Measurements from ENCODE around the gene PRKN.

Gene PRKN

DNA sequence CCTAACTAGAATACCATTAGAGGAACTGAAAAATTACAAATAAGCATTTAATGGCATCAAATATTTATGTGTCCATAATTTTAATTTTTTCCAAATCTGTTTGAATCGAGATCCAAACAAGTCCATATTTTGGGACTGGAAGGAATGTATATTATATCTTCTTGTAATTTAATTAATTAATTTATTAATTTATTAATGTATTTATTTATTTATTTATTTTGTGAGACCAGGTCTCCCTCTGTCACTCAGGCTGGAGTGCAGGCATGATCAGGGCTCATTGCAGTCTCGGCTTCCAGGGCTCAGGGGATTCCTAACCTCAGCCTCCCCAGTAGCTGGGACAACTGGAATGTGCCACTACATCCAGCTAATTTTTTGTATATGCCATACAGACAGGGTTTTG lies 453.6 kb downstream of the PRKN start:
- Histone ChIP-seq H3K4me3 (ENCODE audit: low read length) (no peak overlapping the region), H3K9me3 (ENCODE audit: insufficient read depth, low read depth, low read length) (no peaks in the 10 kb centered on the region), H3K27me3 (ENCODE audit: insufficient read depth, low read length) (no peaks in the 10 kb centered on the region)

DNA sequence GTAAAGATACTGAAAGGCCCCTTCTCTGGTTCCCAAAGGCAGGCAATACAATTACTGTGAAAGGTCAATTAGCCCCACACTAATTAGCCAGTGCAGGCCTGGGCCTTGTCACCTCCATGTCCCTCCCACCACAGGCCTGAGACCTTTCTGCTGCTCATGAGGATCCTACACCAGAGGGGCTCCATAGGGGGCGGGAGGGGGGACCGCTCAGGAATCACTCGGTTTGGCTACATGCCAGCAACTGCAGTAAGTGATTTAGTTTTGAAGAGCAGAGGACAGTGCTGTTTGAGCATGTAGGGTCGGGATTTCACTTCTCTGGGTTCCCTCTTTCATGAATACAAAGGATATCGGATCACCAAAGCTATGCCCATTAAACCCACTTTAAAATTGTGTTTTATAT lies 455.6 kb downstream of the PRKN start:
- no peaks in the 10 kb centered on the region for H3K4me1 ChIP-seq (ENCODE audit: insufficient read depth, low read length)
- H3K9ac ChIP-seq (ENCODE audit: low read depth, low read length) = no peak overlapping the region
- no peaks in the 10 kb centered on the region for H3K27me3 ChIP-seq (ENCODE audit: insufficient read depth, low read length)
- H3K4me3 ChIP-seq (ENCODE audit: low read length) = no peak overlapping the region
- H3K27ac ChIP-seq (ENCODE audit: low read length) = no peak overlapping the region
- H3K9me3 ChIP-seq (ENCODE audit: insufficient read depth, low read depth, low read length) = no peaks in the 10 kb centered on the region
- no peaks in the 10 kb centered on the region for H3K36me3 ChIP-seq (ENCODE audit: insufficient read depth, low read depth, low read length)

More for the DNA sequence above, 453.6 kb downstream of the PRKN start:
- Histone ChIP-seq H3K4me1 (ENCODE audit: insufficient read depth, low read length) (no peaks in the 10 kb centered on the region), H3K36me3 (ENCODE audit: insufficient read depth, low read depth, low read length) (no peaks in the 10 kb centered on the region), H3K9ac (ENCODE audit: low read depth, low read length) (no peak overlapping the region), H3K27ac (ENCODE audit: low read length) (no peak overlapping the region)

DNA sequence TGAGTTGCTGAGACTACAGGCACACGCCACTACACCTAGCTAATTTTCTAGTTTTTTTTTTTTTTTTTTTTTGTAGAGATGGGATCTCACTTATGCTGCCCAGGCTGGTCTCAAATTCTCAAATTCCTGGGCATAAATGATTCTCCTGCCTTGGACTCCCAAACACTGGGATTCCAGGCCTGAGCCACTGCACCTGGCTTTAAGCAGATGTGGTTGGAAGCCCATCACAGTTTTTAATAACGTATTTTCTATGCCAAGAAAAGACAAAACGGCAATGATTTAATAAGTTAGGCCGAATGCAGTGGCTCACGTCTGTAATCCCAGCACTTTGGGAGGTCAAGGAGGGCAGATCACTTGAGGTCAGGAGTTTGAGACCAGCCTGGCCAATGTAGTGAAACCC lies 456.6 kb downstream of the PRKN start:
- H3K36me3 ChIP-seq (ENCODE audit: insufficient read depth, low read depth, low read length) = no peaks in the 10 kb centered on the region
- no peaks in the 10 kb centered on the region for H3K4me1 ChIP-seq (ENCODE audit: insufficient read depth, low read length)
- no peaks in the 10 kb centered on the region for H3K9me3 ChIP-seq (ENCODE audit: insufficient read depth, low read depth, low read length)
- H3K4me3 ChIP-seq (ENCODE audit: low read length) = no peak overlapping the region
- no peaks in the 10 kb centered on the region for H3K27me3 ChIP-seq (ENCODE audit: insufficient read depth, low read length)
- no peak overlapping the region for H3K9ac ChIP-seq (ENCODE audit: low read depth, low read length)
- H3K27ac ChIP-seq (ENCODE audit: low read length) = no peak overlapping the region

- no peak overlapping the region for H3K27ac ChIP-seq (ENCODE audit: low read length)
- no peaks in the 10 kb centered on the region for H3K36me3 ChIP-seq (ENCODE audit: insufficient read depth, low read depth, low read length)
- no peaks in the 10 kb centered on the region for H3K27me3 ChIP-seq (ENCODE audit: insufficient read depth, low read length)
- H3K4me3 ChIP-seq (ENCODE audit: low read length) = no peak overlapping the region
- H3K4me1 ChIP-seq (ENCODE audit: insufficient read depth, low read length) = no peaks in the 10 kb centered on the region
- H3K9ac ChIP-seq (ENCODE audit: low read depth, low read length) = no peak overlapping the region
- H3K9me3 ChIP-seq (ENCODE audit: insufficient read depth, low read depth, low read length) = no peaks in the 10 kb centered on the region
These were observed 459.9 kb downstream of the PRKN start for GRCh38 chr6:162267641-162268040.

- no peaks in the 10 kb centered on the region for H3K9me3 ChIP-seq (ENCODE audit: insufficient read depth, low read depth, low read length)
- no peak overlapping the region for H3K27ac ChIP-seq (ENCODE audit: low read length)
- no peak overlapping the region for H3K4me3 ChIP-seq (ENCODE audit: low read length)
- no peaks in the 10 kb centered on the region for H3K4me1 ChIP-seq (ENCODE audit: insufficient read depth, low read length)
- no peaks in the 10 kb centered on the region for H3K27me3 ChIP-seq (ENCODE audit: insufficient read depth, low read length)
- H3K36me3 ChIP-seq (ENCODE audit: insufficient read depth, low read depth, low read length) = no peaks in the 10 kb centered on the region
- no peak overlapping the region for H3K9ac ChIP-seq (ENCODE audit: low read depth, low read length)
These were observed 460.4 kb downstream of the PRKN start for GRCh38 chr6:162267126-162267525.

DNA sequence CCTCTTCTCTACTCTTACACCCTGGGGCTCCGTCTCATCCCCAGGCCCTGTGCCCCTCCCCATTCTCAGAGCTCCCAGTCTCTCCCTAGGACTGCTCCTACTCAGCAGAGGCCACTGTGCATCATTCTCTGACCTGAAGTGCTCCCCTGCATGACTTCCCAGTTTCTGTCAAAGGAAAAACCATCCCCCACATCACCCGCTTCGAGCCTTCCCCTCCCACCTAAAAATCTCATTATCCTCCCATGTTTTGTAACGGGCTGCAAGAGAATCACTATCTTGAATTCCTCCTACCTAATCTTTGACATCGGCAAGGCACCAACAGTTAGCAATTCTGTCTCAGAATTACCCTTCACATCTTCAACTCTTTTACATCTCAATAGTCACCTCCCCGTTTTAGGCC lies 463.0 kb downstream of the PRKN start:
- Histone ChIP-seq H3K27ac (ENCODE audit: low read length) (no peak overlapping the region), H3K36me3 (ENCODE audit: insufficient read depth, low read depth, low read length) (no peaks in the 10 kb centered on the region), H3K27me3 (ENCODE audit: insufficient read depth, low read length) (no peaks in the 10 kb centered on the region), H3K4me1 (ENCODE audit: insufficient read depth, low read length) (no peaks in the 10 kb centered on the region), H3K9me3 (ENCODE audit: insufficient read depth, low read depth, low read length) (no peaks in the 10 kb centered on the region), H3K9ac (ENCODE audit: low read depth, low read length) (no peak overlapping the region), H3K4me3 (ENCODE audit: low read length) (no peak overlapping the region)

DNA sequence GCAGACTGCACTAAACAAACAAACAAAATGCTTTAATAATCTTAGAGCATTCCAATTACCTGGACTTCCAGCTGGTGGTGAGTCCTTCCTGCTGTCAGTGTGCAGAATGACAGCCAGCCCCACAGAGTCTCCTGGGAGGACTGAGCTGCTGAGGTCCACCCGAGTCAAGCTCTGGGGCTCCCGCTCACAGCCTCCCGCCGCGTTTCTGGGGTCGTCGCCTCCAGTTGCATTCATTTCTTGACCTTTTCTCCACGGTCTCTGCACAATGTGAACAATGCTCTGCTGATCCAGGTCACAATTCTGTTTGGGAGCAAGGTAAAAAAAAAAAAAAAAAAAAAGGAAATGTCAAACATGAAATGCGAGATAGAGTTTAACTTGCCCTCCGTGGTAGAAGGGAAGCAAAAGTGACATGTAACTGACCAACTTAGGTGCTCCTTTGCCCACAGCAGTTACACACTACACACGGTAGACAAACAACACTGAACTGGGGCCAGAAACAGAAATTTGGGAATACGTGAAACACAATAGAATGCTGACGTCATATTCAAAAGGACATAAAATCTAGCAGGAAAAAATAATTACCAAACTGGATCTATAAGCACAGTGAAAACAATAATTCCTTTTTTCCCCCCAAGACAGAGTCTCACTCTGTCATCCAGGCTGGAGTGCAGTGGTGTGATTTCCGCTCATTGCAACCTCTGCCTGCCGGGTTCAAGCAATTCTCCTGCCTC lies 464.9 kb downstream of the PRKN start:
- Histone ChIP-seq H3K4me1 (ENCODE audit: insufficient read depth, low read length) (no peaks in the 10 kb centered on the region), H3K36me3 (ENCODE audit: insufficient read depth, low read depth, low read length) (no peaks in the 10 kb centered on the region), H3K9ac (ENCODE audit: low read depth, low read length) (no peak overlapping the region), H3K4me3 (ENCODE audit: low read length) (no peak overlapping the region), H3K27ac (ENCODE audit: low read length) (no peak overlapping the region), H3K27me3 (ENCODE audit: insufficient read depth, low read length) (no peaks in the 10 kb centered on the region), H3K9me3 (ENCODE audit: insufficient read depth, low read depth, low read length) (no peaks in the 10 kb centered on the region)

DNA sequence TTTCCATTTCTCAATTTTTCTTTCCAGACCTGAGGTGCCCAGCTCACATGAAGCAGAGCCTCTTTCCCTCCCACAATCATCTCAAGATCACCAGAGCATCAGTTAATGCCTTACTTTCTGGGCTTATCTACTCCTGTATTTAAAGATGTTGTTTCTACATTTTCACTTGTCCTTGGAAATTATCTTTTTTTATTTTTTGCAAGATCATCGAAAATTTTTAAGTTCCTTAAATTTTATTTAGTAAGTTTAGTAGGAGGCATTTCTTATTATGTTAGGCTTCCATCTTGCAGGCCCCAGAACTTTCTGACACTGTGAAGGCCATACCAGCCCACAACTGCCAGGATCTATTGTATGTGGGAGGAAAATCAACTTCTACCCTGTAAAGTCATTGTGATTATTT lies 466.0 kb downstream of the PRKN start:
- Histone ChIP-seq H3K4me1 (ENCODE audit: insufficient read depth, low read length) (no peaks in the 10 kb centered on the region), H3K27me3 (ENCODE audit: insufficient read depth, low read length) (no peaks in the 10 kb centered on the region), H3K27ac (ENCODE audit: low read length) (no peak overlapping the region), H3K4me3 (ENCODE audit: low read length) (no peak overlapping the region), H3K9ac (ENCODE audit: low read depth, low read length) (no peak overlapping the region), H3K36me3 (ENCODE audit: insufficient read depth, low read depth, low read length) (no peaks in the 10 kb centered on the region), H3K9me3 (ENCODE audit: insufficient read depth, low read depth, low read length) (no peaks in the 10 kb centered on the region)

- Histone ChIP-seq H3K9me3 (ENCODE audit: insufficient read depth, low read depth, low read length) (no peaks in the 10 kb centered on the region), H3K36me3 (ENCODE audit: insufficient read depth, low read depth, low read length) (no peaks in the 10 kb centered on the region), H3K27me3 (ENCODE audit: insufficient read depth, low read length) (no peaks in the 10 kb centered on the region), H3K4me1 (ENCODE audit: insufficient read depth, low read length) (no peaks in the 10 kb centered on the region), H3K9ac (ENCODE audit: low read depth, low read length) (no peak overlapping the region), H3K27ac (ENCODE audit: low read length) (no peak overlapping the region), H3K4me3 (ENCODE audit: low read length) (no peak overlapping the region)
These were observed 467.5 kb downstream of the PRKN start for GRCh38 chr6:162260027-162260426.

GRCh38 chr6:162258647-162259046 lies 468.9 kb downstream of the PRKN start:
- no peaks in the 10 kb centered on the region for H3K9me3 ChIP-seq (ENCODE audit: insufficient read depth, low read depth, low read length)
- no peak overlapping the region for H3K4me3 ChIP-seq (ENCODE audit: low read length)
- no peak overlapping the region for H3K27ac ChIP-seq (ENCODE audit: low read length)
- H3K4me1 ChIP-seq (ENCODE audit: insufficient read depth, low read length) = no peaks in the 10 kb centered on the region
- no peaks in the 10 kb centered on the region for H3K36me3 ChIP-seq (ENCODE audit: insufficient read depth, low read depth, low read length)
- no peak overlapping the region for H3K9ac ChIP-seq (ENCODE audit: low read depth, low read length)
- no peaks in the 10 kb centered on the region for H3K27me3 ChIP-seq (ENCODE audit: insufficient read depth, low read length)

GRCh38 chr6:162256361-162256760 lies 471.2 kb downstream of the PRKN start:
- H3K36me3 ChIP-seq (ENCODE audit: insufficient read depth, low read depth, low read length) = no peaks in the 10 kb centered on the region

GRCh38 chr6:162251257-162251656 lies 476.3 kb downstream of the PRKN start:
- Histone ChIP-seq H3K27me3 (ENCODE audit: insufficient read depth, low read length) (no peaks in the 10 kb centered on the region), H3K36me3 (ENCODE audit: insufficient read depth, low read depth, low read length) (no peaks in the 10 kb centered on the region), H3K4me3 (ENCODE audit: low read length) (no peak overlapping the region), H3K4me1 (ENCODE audit: insufficient read depth, low read length) (no peaks in the 10 kb centered on the region), H3K27ac (ENCODE audit: low read length) (no peak overlapping the region), H3K9ac (ENCODE audit: low read depth, low read length) (no peak overlapping the region), H3K9me3 (ENCODE audit: insufficient read depth, low read depth, low read length) (no peaks in the 10 kb centered on the region)

More at GRCh38 chr6:162256361-162256760, 471.2 kb downstream of the PRKN start:
- H3K9me3 ChIP-seq (ENCODE audit: insufficient read depth, low read depth, low read length) = no peaks in the 10 kb centered on the region
- no peaks in the 10 kb centered on the region for H3K27me3 ChIP-seq (ENCODE audit: insufficient read depth, low read length)
- H3K4me1 ChIP-seq (ENCODE audit: insufficient read depth, low read length) = no peaks in the 10 kb centered on the region
- H3K9ac ChIP-seq (ENCODE audit: low read depth, low read length) = no peak overlapping the region
- H3K4me3 ChIP-seq (ENCODE audit: low read length) = no peak overlapping the region
- no peak overlapping the region for H3K27ac ChIP-seq (ENCODE audit: low read length)

Measured in iPS-20b (cell line).